MCF 10A (cell line): ENCODE results near the gene STK11IP. TPM values are rescaled to one million over a fixed set of nuclear protein-coding genes. Genes with fewer than 3 reads are reported as not detected.

Experiments used
- BruUV-seq: library from RNA; stranded (reverse); fragments of 400-500 nt; replicated peaks from 2 replicates; lab custom pipeline; 2021; lab: Mats Ljungman, UMichigan
- CTCF ChIA-PET: fragments of 300-600 bp; sonication (Branson Sonifier 250); formaldehyde crosslinking; extraction: SDS; loops from one replicate; lab custom pipeline; 2021; ENCODE audit warnings: antibody characterized with exemption, inconsistent platforms; lab: Yijun Ruan, JAX
- POLR2A ChIA-PET: fragments of 300-600, 350-650 bp; sonication (Branson Sonifier 250); formaldehyde crosslinking; extraction: SDS; loops from one replicate; lab custom pipeline; 2020; ENCODE audit warnings: antibody characterized with exemption, inconsistent platforms; lab: Yijun Ruan, JAX
- DNase-seq: peaks from one replicate; pipeline ENCODE4 v3.0.0-alpha.2; 2018; ENCODE audit not compliant: unreplicated experiment
- H3K27ac Mint-ChIP-seq: one replicate; pipeline ENCODE4 v1.8.0; 2022; ENCODE audit warnings: mild to moderate bottlenecking, low read depth, mixed read lengths; ENCODE audit not compliant: unreplicated experiment
- H3K27me3 Mint-ChIP-seq: one replicate; pipeline ENCODE4 v1.8.0; 2022; ENCODE audit warnings: mixed read lengths; ENCODE audit not compliant: insufficient read depth, unreplicated experiment
- H3K36me3 Mint-ChIP-seq: one replicate; pipeline ENCODE4 v1.8.0; 2022; ENCODE audit warnings: mild to moderate bottlenecking, moderate library complexity, mixed read lengths; ENCODE audit not compliant: insufficient read depth, unreplicated experiment
- H3K4me1 Mint-ChIP-seq: one replicate; pipeline ENCODE4 v1.8.0; 2022; ENCODE audit warnings: mixed read lengths; ENCODE audit not compliant: insufficient read depth, unreplicated experiment
- H3K4me3 Mint-ChIP-seq: one replicate; pipeline ENCODE4 v1.8.0; 2022; ENCODE audit warnings: mild to moderate bottlenecking, moderate library complexity, mixed read lengths; ENCODE audit not compliant: unreplicated experiment
- H3K9me3 Mint-ChIP-seq: one replicate; pipeline ENCODE4 v1.8.0; 2022; ENCODE audit warnings: mixed read lengths; ENCODE audit not compliant: unreplicated experiment
- intact Hi-C: fragments of 100-400 bp; cut with micrococcal nuclease; formaldehyde crosslinking; loops from 2 replicates; pipeline ENCODE4 v1.14.1; 2022
- total RNA-seq: library from RNA; stranded (reverse); gene quantifications from 2 replicates; pipeline ENCODE4 v1.2.3, GENCODE V29; 2022
- TF ChIP-seq, protein P1 (sequence below): fragments of 200-600 bp; IDR thresholded peaks from one replicate; pipeline ENCODE4 v1.8.0; 2022; ENCODE audit warnings: antibody characterized with exemption, mild to moderate bottlenecking; ENCODE audit not compliant: unreplicated experiment

STK11IP gene
- total RNA-seq, 1 experiment from 2014 or later, result 26.5 TPM

- no peak for DNase-seq
- H3K4me1 Mint-ChIP-seq, result no peaks in the 10 kb centered on the region
- intact Hi-C loops, result no loop called here
- no TSS peak for BruUV-seq
- peaks cover 4% of the 10 kb centered on the region for H3K36me3 Mint-ChIP-seq
- TF ChIP-seq, protein P1, sequence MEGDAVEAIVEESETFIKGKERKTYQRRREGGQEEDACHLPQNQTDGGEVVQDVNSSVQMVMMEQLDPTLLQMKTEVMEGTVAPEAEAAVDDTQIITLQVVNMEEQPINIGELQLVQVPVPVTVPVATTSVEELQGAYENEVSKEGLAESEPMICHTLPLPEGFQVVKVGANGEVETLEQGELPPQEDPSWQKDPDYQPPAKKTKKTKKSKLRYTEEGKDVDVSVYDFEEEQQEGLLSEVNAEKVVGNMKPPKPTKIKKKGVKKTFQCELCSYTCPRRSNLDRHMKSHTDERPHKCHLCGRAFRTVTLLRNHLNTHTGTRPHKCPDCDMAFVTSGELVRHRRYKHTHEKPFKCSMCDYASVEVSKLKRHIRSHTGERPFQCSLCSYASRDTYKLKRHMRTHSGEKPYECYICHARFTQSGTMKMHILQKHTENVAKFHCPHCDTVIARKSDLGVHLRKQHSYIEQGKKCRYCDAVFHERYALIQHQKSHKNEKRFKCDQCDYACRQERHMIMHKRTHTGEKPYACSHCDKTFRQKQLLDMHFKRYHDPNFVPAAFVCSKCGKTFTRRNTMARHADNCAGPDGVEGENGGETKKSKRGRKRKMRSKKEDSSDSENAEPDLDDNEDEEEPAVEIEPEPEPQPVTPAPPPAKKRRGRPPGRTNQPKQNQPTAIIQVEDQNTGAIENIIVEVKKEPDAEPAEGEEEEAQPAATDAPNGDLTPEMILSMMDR, result peak; percentile 80
- H3K27me3 Mint-ChIP-seq, result no peaks in the 10 kb centered on the region
- H3K4me3 Mint-ChIP-seq, result no peak overlapping the region
- no peaks in the 10 kb centered on the region for H3K9me3 Mint-ChIP-seq
- POLR2A ChIA-PET, result interaction anchor here (0.8 to 1.9 kb wide), 3 partner anchors 8 to 37 kb away, joined by 3 to 6 read pairs (median 3); partner anchors contain the start of genes CHPF, STK11IP and TMEM198
- CTCF ChIA-PET, result interaction anchor here (0.6 to 4.6 kb wide), 39 partner anchors 8 to 850 kb away, joined by 3 to 23 read pairs (median 5); partner anchors contain the start of genes CHPF, INHA, OBSL1 and STK11IP
- no peak overlapping the region for H3K27ac Mint-ChIP-seq
Measured at GRCh38 chr2:219560037-219560892, 37.4 kb upstream of the STK11IP start.

GRCh38 chr2:219560893-219561178 is 36.8 kb upstream of the STK11IP start:
- CTCF ChIA-PET, result interaction anchor here (0.6 to 4.6 kb wide), 29 partner anchors 8 to 850 kb away, joined by 3 to 23 read pairs (median 8); partner anchors contain the start of genes CHPF, INHA, OBSL1 and TMEM198
- BruUV-seq, result no TSS peak

DNA sequence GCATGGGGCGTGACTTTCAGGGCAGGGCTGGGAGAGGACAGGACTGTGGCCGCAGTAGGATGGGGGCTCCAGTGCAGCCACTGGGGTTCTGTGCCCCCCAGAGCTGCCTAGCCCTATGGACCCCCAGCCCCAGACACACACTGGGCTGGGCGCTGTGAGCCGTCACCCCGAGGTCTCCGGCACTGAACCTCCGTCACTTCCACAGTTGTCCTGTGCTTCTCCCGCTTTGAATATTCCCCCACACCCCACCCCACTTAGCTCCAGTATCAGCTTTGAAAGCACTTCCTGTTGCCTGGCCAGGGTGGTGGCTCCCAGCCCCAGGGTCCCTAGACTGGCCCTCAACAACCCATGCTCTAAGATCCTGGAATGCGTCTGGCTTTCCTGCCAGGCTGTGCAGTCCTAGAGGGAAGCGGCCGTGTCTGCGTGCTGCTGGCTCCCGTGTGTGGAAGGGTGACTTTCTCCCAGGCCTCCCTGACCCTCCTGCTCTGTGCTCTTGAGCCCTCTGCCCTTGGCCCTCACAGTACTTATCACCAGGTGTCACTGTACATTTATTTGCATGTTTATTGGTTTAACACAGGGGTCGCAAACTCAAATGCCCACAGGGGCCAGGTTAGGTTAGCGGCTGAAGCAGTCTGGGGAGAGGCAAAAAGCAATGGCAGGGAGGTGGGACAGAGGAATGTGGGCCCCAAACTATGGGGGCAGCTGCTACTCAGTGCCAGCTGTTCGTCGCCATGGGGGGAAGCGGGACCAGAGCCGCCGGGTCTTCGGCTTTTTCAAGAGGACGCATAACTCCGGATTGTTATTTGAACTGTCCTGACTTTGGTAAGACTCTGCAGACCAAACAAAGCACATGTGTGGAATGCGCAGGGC is 36.2 kb upstream of the STK11IP start:
- TF ChIP-seq, protein P1, result no peak
- intact Hi-C loops, result no loop called here
- no peaks in the 10 kb centered on the region for H3K4me1 Mint-ChIP-seq
- ChIA-PET POLR2A (interaction anchor here (0.7 to 1.9 kb wide), 2 partner anchors 18 to 135 kb away, joined by 3 to 6 read pairs; partner anchors contain the start of genes CHPF and TMEM198), CTCF (interaction anchor here (0.5 to 4.6 kb wide), 22 partner anchors 7 to 131 kb away, joined by 3 to 23 read pairs (median 6); partner anchors contain the start of genes CHPF, INHA, OBSL1 and STK11IP)
- no TSS peak for BruUV-seq
- H3K9me3 Mint-ChIP-seq, result no peaks in the 10 kb centered on the region
- no peaks in the 10 kb centered on the region for H3K27me3 Mint-ChIP-seq
- no peak overlapping the region for H3K27ac Mint-ChIP-seq
- H3K4me3 Mint-ChIP-seq, result no peak overlapping the region
- peaks cover 4% of the 10 kb centered on the region for H3K36me3 Mint-ChIP-seq
- DNase-seq, result no peak

More at GRCh38 chr2:219560893-219561178, 36.8 kb upstream of the STK11IP start:
- Mint-ChIP-seq H3K9me3 (no peaks in the 10 kb centered on the region), H3K4me3 (no peak overlapping the region), H3K4me1 (no peaks in the 10 kb centered on the region), H3K27me3 (no peaks in the 10 kb centered on the region), H3K36me3 (peaks cover 4% of the 10 kb centered on the region), H3K27ac (no peak overlapping the region)
- TF ChIP-seq, protein P1, result no peak
- intact Hi-C loops, result no loop called here
- POLR2A ChIA-PET, result interaction anchor here (0.8 to 1.9 kb wide), 3 partner anchors 8 to 37 kb away, joined by 3 to 6 read pairs (median 3); partner anchors contain the start of genes CHPF, STK11IP and TMEM198
- no peak for DNase-seq
